Measurements from ENCODE around the gene WDR43. TPM values are rescaled to one million over a fixed set of nuclear protein-coding genes. Genes with fewer than 3 reads are reported as not detected.

Gene WDR43
- total and polyA plus RNA-seq, 8 donors: 9.7 to 73.2 (median 18.6) TPM

GRCh38 chr2:28955467-28955866, 61.0 kb downstream of the WDR43 start:
- no peak for DNase-seq
- Histone ChIP-seq H3K4me1 (peaks cover 4 to 38% (median 21%) of the 10 kb centered on the region in 4 donors), H3K4me3 (no peak overlapping the region), H3K36me3 (no peaks in the 10 kb centered on the region), H3K27me3 (no peaks in the 10 kb centered on the region), H3K9me3 (no peaks in the 10 kb centered on the region), H3K27ac (no peak overlapping the region)
- no peak for TF ChIP-seq EP300 (IDR thresholded peaks at IDR 0.05)
- no peak for TF ChIP-seq POLR2AphosphoS5 (IDR thresholded peaks at IDR 0.05)
- TF ChIP-seq POLR2A (IDR thresholded peaks at IDR 0.05): no peak
- TF ChIP-seq CTCF (IDR thresholded peaks at IDR 0.05): no peak
- intact Hi-C loops (cut with DNase I; ENCODE audit: low total_unique reads): loop anchor here (5.0 kb wide), 1 partner anchor 237 kb away; no protein-coding TSS in a partner anchor
- WGBS, 5 donors: 36 to 54% (median 42%) methylated on average over 5 of the region's 5 CpGs

- peak in 1 of 7 experiments; percentile 12 for TF ChIP-seq CTCF (IDR thresholded peaks at IDR 0.05)
- no peak for TF ChIP-seq EP300 (IDR thresholded peaks at IDR 0.05)
- Histone ChIP-seq H3K36me3 (no peaks in the 10 kb centered on the region), H3K27ac (no peak overlapping the region), H3K4me1 (peaks cover 0 to 31% (median 16%) of the 10 kb centered on the region in 4 donors), H3K4me3 (peak overlapping the region in 1 of 4 donors; percentile 29), H3K9me3 (no peaks in the 10 kb centered on the region), H3K27me3 (no peaks in the 10 kb centered on the region)
- intact Hi-C loops (cut with DNase I; ENCODE audit: low total_unique reads): loop anchor here (5.0 kb wide), 1 partner anchor 236 kb away; no protein-coding TSS in a partner anchor
- DNase-seq: peak in 1 of 2 donors; percentile 54
- 11 to 32% (median 17%) methylated on average over 10 to 11 of the region's 11 CpGs for WGBS, 5 donors
Measured at GRCh38 chr2:28956415-28956826, 62.0 kb downstream of the WDR43 start.

GRCh38 chr2:28956890-28957289, 62.4 kb downstream of the WDR43 start:
- no peaks in the 10 kb centered on the region for H3K27me3 ChIP-seq
- peak in 3 of 7 experiments; percentile 12 to 51 (median 38) for TF ChIP-seq CTCF (IDR thresholded peaks at IDR 0.05)
- TF ChIP-seq POLR2A (IDR thresholded peaks at IDR 0.05): no peak
- no peak for TF ChIP-seq EP300 (IDR thresholded peaks at IDR 0.05)
- TF ChIP-seq POLR2AphosphoS5 (IDR thresholded peaks at IDR 0.05): no peak
- WGBS, 5 donors: 35 to 78% (median 75%) methylated on average over 15 of the region's 15 CpGs
- H3K4me1 ChIP-seq: peaks cover 0 to 26% (median 12%) of the 10 kb centered on the region in 4 donors
- H3K36me3 ChIP-seq: no peaks in the 10 kb centered on the region
- no peak overlapping the region for H3K27ac ChIP-seq
- no peak for DNase-seq
- H3K9me3 ChIP-seq: no peaks in the 10 kb centered on the region
- intact Hi-C loops (cut with DNase I; ENCODE audit: low total_unique reads): loop anchor here (5.0 kb wide), 1 partner anchor 235 kb away; no protein-coding TSS in a partner anchor
- H3K4me3 ChIP-seq: peak overlapping the region in 1 of 4 donors; percentile 29

- no peaks in the 10 kb centered on the region for H3K36me3 ChIP-seq
- 20 to 23% (median 22%) methylated on average over 9 of the region's 9 CpGs for WGBS, 5 donors
- TF ChIP-seq POLR2A (IDR thresholded peaks at IDR 0.05): no peak
- peak in 5 of 7 experiments; percentile 35 to 79 (median 69) for TF ChIP-seq CTCF (IDR thresholded peaks at IDR 0.05)
- peak in 1 of 2 donors; percentile 88 for DNase-seq
- intact Hi-C loops (cut with DNase I; ENCODE audit: low total_unique reads): loop anchor here (5.0 kb wide), 1 partner anchor 234 kb away; no protein-coding TSS in a partner anchor
- peaks cover 0 to 14% (median 7%) of the 10 kb centered on the region in 4 donors for H3K4me1 ChIP-seq
- no peak overlapping the region for H3K4me3 ChIP-seq
- H3K27me3 ChIP-seq: no peaks in the 10 kb centered on the region
- H3K27ac ChIP-seq: no peak overlapping the region
- H3K9me3 ChIP-seq: no peaks in the 10 kb centered on the region
Measured at GRCh38 chr2:28958689-28959088, 64.2 kb downstream of the WDR43 start.

Data from stomach (tissue), 9 donors.